ENCODE results near the gene TUBB1.

Gene TUBB1

DNA sequence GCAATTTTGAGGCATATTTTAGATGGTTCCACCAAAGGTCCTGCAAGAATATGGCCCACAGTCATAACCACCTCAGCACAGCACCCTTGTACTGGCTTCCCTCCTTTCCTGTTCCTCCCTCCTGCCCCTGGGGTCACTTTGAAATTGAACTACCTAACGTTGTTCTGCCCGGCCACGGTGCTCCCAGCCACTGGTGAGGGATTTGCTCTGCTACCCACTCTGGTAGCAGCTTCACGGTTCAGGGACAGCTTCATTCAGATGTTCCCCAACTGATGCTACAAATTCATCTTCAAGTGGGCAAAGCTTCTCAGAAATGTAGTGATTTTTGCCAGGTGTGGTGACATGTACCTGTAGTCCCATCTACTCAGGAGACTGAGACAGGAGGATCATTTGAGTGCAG lies 46.0 kb upstream of the TUBB1 start:
- Histone ChIP-seq H3K27me3 (ENCODE audit: insufficient read depth, low read depth) (no peaks in the 10 kb centered on the region), H3K4me1 (ENCODE audit: low read depth, poor library complexity, severe bottlenecking) (no peaks in the 10 kb centered on the region), H3K9ac (no peak overlapping the region), H3K79me2 (ENCODE audit: insufficient read depth, low read depth) (no peaks in the 10 kb centered on the region), H3K27ac (no peak overlapping the region), H3K36me3 (ENCODE audit: insufficient read depth) (no peaks in the 10 kb centered on the region), H3K4me2 (no peak overlapping the region), H4K20me1 (ENCODE audit: insufficient read depth) (no peaks in the 10 kb centered on the region), H3K4me3 (IDR thresholded peaks at IDR 0.05; ENCODE audit: insufficient read depth, low read depth, low read length) (no peak overlapping the region), H2AFZ (ENCODE audit: low read depth) (no peak overlapping the region)
- TF ChIP-seq, protein P1, sequence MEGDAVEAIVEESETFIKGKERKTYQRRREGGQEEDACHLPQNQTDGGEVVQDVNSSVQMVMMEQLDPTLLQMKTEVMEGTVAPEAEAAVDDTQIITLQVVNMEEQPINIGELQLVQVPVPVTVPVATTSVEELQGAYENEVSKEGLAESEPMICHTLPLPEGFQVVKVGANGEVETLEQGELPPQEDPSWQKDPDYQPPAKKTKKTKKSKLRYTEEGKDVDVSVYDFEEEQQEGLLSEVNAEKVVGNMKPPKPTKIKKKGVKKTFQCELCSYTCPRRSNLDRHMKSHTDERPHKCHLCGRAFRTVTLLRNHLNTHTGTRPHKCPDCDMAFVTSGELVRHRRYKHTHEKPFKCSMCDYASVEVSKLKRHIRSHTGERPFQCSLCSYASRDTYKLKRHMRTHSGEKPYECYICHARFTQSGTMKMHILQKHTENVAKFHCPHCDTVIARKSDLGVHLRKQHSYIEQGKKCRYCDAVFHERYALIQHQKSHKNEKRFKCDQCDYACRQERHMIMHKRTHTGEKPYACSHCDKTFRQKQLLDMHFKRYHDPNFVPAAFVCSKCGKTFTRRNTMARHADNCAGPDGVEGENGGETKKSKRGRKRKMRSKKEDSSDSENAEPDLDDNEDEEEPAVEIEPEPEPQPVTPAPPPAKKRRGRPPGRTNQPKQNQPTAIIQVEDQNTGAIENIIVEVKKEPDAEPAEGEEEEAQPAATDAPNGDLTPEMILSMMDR (conservative IDR thresholded peaks at IDR 0.05; ENCODE audit: low read depth, low read length) = no peak

DNA sequence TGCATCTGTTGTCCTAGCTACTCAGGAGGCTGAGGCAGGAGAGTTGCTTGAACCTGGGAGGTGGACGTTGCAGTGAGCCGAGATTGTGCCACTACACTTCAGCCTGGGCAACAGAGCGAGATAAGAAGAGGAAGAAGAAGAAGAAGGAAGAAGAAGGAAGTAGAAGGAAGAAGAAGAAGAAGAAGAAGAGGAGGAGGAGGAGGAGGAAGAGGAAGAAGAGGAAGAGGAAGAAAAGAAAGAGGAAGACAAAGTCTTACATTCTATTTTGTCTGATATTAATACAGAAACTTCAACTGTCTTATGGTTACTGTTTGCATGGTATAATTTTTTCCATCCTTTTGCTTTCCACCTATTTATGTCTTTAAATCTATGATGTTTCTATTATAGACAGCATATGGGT lies 45.4 kb upstream of the TUBB1 start:
- Histone ChIP-seq H3K4me1 (ENCODE audit: low read depth, poor library complexity, severe bottlenecking) (no peaks in the 10 kb centered on the region), H3K36me3 (ENCODE audit: insufficient read depth) (no peaks in the 10 kb centered on the region), H3K79me2 (ENCODE audit: insufficient read depth, low read depth) (no peaks in the 10 kb centered on the region), H4K20me1 (ENCODE audit: insufficient read depth) (no peaks in the 10 kb centered on the region), H3K4me2 (no peak overlapping the region), H3K27me3 (ENCODE audit: insufficient read depth, low read depth) (no peaks in the 10 kb centered on the region), H3K9ac (no peak overlapping the region), H3K4me3 (IDR thresholded peaks at IDR 0.05; ENCODE audit: insufficient read depth, low read depth, low read length) (no peak overlapping the region), H2AFZ (ENCODE audit: low read depth) (no peak overlapping the region), H3K27ac (no peak overlapping the region)
- TF ChIP-seq, protein P1 (conservative IDR thresholded peaks at IDR 0.05; ENCODE audit: low read depth, low read length) = no peak

DNA sequence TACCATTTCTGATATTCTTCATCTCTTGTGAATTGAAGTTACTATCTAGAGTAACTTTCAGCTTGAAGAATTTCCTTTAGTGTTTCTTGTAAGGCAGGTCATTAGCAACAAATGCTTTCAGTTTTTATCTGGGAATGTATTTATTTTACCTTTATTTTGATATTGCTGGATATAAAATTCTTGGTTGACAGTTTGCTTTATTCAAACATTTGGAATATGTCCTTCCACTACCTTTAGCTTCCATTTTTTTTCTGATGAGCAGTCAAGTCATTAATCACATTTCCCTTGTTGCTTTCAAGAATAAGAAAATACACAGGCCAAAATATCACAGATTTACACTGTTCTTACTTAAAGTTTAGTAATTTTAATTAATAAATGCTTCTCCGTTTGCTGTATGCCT lies 43.9 kb upstream of the TUBB1 start:
- Histone ChIP-seq H4K20me1 (ENCODE audit: insufficient read depth) (no peaks in the 10 kb centered on the region), H2AFZ (ENCODE audit: low read depth) (no peak overlapping the region), H3K4me2 (no peak overlapping the region), H3K27ac (no peak overlapping the region), H3K4me1 (ENCODE audit: low read depth, poor library complexity, severe bottlenecking) (no peaks in the 10 kb centered on the region), H3K9ac (no peak overlapping the region), H3K27me3 (ENCODE audit: insufficient read depth, low read depth) (no peaks in the 10 kb centered on the region), H3K79me2 (ENCODE audit: insufficient read depth, low read depth) (no peaks in the 10 kb centered on the region), H3K4me3 (IDR thresholded peaks at IDR 0.05; ENCODE audit: insufficient read depth, low read depth, low read length) (no peak overlapping the region), H3K36me3 (ENCODE audit: insufficient read depth) (no peaks in the 10 kb centered on the region)
- TF ChIP-seq, protein P1 (conservative IDR thresholded peaks at IDR 0.05; ENCODE audit: low read depth, low read length) = no peak

DNA sequence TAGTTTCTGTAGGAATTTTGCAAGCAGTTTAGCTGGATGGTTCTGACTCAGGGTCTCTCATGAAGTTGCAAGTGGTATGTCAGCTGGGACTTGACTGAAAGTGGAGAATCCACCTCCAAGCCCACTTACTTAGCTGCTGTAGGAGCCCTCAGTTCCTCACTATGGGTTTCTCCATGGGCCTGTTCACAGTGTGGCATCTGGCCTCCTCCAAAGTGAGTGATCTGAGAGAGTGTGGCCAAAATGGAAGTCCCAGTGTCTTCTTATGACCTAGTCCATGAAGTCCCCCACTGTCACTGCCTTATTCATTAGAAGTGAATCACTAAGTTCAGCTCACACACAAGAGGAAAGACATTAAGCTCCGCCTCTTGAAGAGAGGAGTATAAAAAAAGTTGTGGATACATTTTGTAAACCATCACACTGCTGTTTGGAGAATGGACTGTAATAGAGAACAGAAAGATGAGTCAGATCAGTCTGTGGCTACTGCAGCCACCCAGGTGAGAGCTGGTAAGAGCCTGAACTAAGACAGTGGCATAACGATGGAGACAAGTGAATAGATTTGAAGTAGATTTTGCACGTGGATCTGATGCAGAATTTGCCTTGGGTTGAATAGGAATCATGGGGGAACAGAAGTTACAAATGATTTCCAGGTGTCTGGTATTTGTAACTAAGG lies 43.0 kb upstream of the TUBB1 start:
- no peak overlapping the region for H3K4me2 ChIP-seq
- H3K36me3 ChIP-seq (ENCODE audit: insufficient read depth) = no peaks in the 10 kb centered on the region
- H3K9ac ChIP-seq = no peak overlapping the region
- H3K4me1 ChIP-seq (ENCODE audit: low read depth, poor library complexity, severe bottlenecking) = no peaks in the 10 kb centered on the region
- no peak overlapping the region for H3K27ac ChIP-seq
- H3K27me3 ChIP-seq (ENCODE audit: insufficient read depth, low read depth) = no peaks in the 10 kb centered on the region
- no peaks in the 10 kb centered on the region for H4K20me1 ChIP-seq (ENCODE audit: insufficient read depth)
- TF ChIP-seq, protein P1 (conservative IDR thresholded peaks at IDR 0.05; ENCODE audit: low read depth, low read length) = no peak
- no peaks in the 10 kb centered on the region for H3K79me2 ChIP-seq (ENCODE audit: insufficient read depth, low read depth)
- H3K4me3 ChIP-seq (IDR thresholded peaks at IDR 0.05; ENCODE audit: insufficient read depth, low read depth, low read length) = no peak overlapping the region
- no peak overlapping the region for H2AFZ ChIP-seq (ENCODE audit: low read depth)
